Raji (cell line): Measurements from ENCODE around the gene OR2A14.

ENCODE experiments used
- POLR2A ChIP-seq: IDR thresholded peaks from 2 replicates; pipeline ENCODE4 v1.6.1; 2011; ENCODE audit warnings: low read depth, low read length, control low read depth; ENCODE audit not compliant: insufficient read depth

The OR2A14 gene

GRCh38 chr7:144132262-144132661 lies 9.3 kb downstream of the OR2A14 start:
- TF ChIP-seq POLR2A = no peak

GRCh38 chr7:144133307-144133706 lies 10.3 kb downstream of the OR2A14 start:
- TF ChIP-seq POLR2A = no peak

GRCh38 chr7:144134116-144134515 lies 11.1 kb downstream of the OR2A14 start:
- no peak for TF ChIP-seq POLR2A

GRCh38 chr7:144137501-144137900 lies 14.5 kb downstream of the OR2A14 start:
- TF ChIP-seq POLR2A = no peak

- TF ChIP-seq POLR2A = no peak
Observed at GRCh38 chr7:144142187-144142586, 19.2 kb downstream of the OR2A14 start.

- TF ChIP-seq POLR2A = no peak
Observed at GRCh38 chr7:144144426-144144825, 21.4 kb downstream of the OR2A14 start.

GRCh38 chr7:144148224-144148827 lies 25.4 kb downstream of the OR2A14 start:
- no peak for TF ChIP-seq POLR2A

- TF ChIP-seq POLR2A = no peak
Observed at GRCh38 chr7:144158861-144159260, 35.9 kb downstream of the OR2A14 start.

- TF ChIP-seq POLR2A = no peak
Observed at GRCh38 chr7:144164784-144165183, 41.8 kb downstream of the OR2A14 start.

- no peak for TF ChIP-seq POLR2A
Observed at GRCh38 chr7:144174613-144175012, 51.6 kb downstream of the OR2A14 start.
